Measurements from ENCODE around the gene SIGLEC12.
A peak's percentile ranks its signal among the peaks of the same experiment; 100 is the strongest.

Gene SIGLEC12

GRCh38 chr19:51476164-51476563 is 25.4 kb downstream of the SIGLEC12 start:
- H3K4me3 ChIP-seq (ENCODE audit: control insufficient read depth, low read depth, low read length): no peak overlapping the region
- DNase-seq (ENCODE audit: low read depth): no peak
- no peak for TF ChIP-seq CTCF (conservative IDR thresholded peaks at IDR 0.05; ENCODE audit: control insufficient read depth, insufficient read depth, low read depth, low read length)

- peak; percentile 67 for DNase-seq (ENCODE audit: low read depth)
- H3K4me3 ChIP-seq (ENCODE audit: control insufficient read depth, low read depth, low read length): no peak overlapping the region
- TF ChIP-seq CTCF (conservative IDR thresholded peaks at IDR 0.05; ENCODE audit: control insufficient read depth, insufficient read depth, low read depth, low read length): peak; percentile 86
Measured at GRCh38 chr19:51473009-51473707, 28.4 kb downstream of the SIGLEC12 start.

- TF ChIP-seq CTCF (conservative IDR thresholded peaks at IDR 0.05; ENCODE audit: control insufficient read depth, insufficient read depth, low read depth, low read length): no peak
- H3K4me3 ChIP-seq (ENCODE audit: control insufficient read depth, low read depth, low read length): no peak overlapping the region
- no peak for DNase-seq (ENCODE audit: low read depth)
Measured at GRCh38 chr19:51472607-51473006, 29.0 kb downstream of the SIGLEC12 start.

GRCh38 chr19:51471527-51471926 is 30.1 kb downstream of the SIGLEC12 start:
- H3K4me3 ChIP-seq (ENCODE audit: control insufficient read depth, low read depth, low read length): no peak overlapping the region
- no peak for DNase-seq (ENCODE audit: low read depth)
- no peak for TF ChIP-seq CTCF (conservative IDR thresholded peaks at IDR 0.05; ENCODE audit: control insufficient read depth, insufficient read depth, low read depth, low read length)

- DNase-seq (ENCODE audit: low read depth): no peak
- TF ChIP-seq CTCF (conservative IDR thresholded peaks at IDR 0.05; ENCODE audit: control insufficient read depth, insufficient read depth, low read depth, low read length): no peak
- H3K4me3 ChIP-seq (ENCODE audit: control insufficient read depth, low read depth, low read length): no peak overlapping the region
Measured at GRCh38 chr19:51470966-51471365, 30.6 kb downstream of the SIGLEC12 start.

- no peak for TF ChIP-seq CTCF (conservative IDR thresholded peaks at IDR 0.05; ENCODE audit: control insufficient read depth, insufficient read depth, low read depth, low read length)
- no peak overlapping the region for H3K4me3 ChIP-seq (ENCODE audit: control insufficient read depth, low read depth, low read length)
- DNase-seq (ENCODE audit: low read depth): no peak
Measured at GRCh38 chr19:51469629-51470028, 32.0 kb downstream of the SIGLEC12 start.

- DNase-seq (ENCODE audit: low read depth): no peak
- no peak for TF ChIP-seq CTCF (conservative IDR thresholded peaks at IDR 0.05; ENCODE audit: control insufficient read depth, insufficient read depth, low read depth, low read length)
- no peak overlapping the region for H3K4me3 ChIP-seq (ENCODE audit: control insufficient read depth, low read depth, low read length)
Measured at GRCh38 chr19:51469162-51469561, 32.4 kb downstream of the SIGLEC12 start.
